K562 (cell line): ENCODE data around the gene NMRK2. TPM values are rescaled to one million over a fixed set of nuclear protein-coding genes. Genes with fewer than 3 reads are reported as not detected.

Source experiments
- ARID4B ChIP-seq: sonication (generic); formaldehyde crosslinking; IDR thresholded peaks from 2 replicates; pipeline ENCODE4 v1.8.0; 2022; ENCODE audit warnings: mild to moderate bottlenecking, missing genetic modification reagents
- BMI1 ChIP-seq: fragments of 150-350 bp; IDR thresholded peaks from 2 replicates; pipeline ENCODE4 v1.6.1; 2014; ENCODE audit warnings: low read length
- BRF1 ChIP-seq: IDR thresholded peaks from 3 replicates; pipeline ENCODE4 v1.6.1; 2011; ENCODE audit warnings: borderline replicate concordance, mild to moderate bottlenecking; ENCODE audit not compliant: insufficient read length; ENCODE audit errors: extremely low read depth
- CEBPB ChIP-seq: fragments of 450-650 bp; IDR thresholded peaks from 2 replicates; pipeline ENCODE4 v1.6.1; 2016; ENCODE audit warnings: missing genetic modification characterization, missing compliant biosample characterization
- CREB1 ChIP-seq, 2 experiments: sonication (generic) in 1 of 2; formaldehyde crosslinking in 1 of 2; IDR thresholded peaks; 2 replicates each; pipeline versions ENCODE4 v1.6.1 to v1.8.0; 2012 to 2022; ENCODE audit warnings: inconsistent platforms in 1 of 2, mild to moderate bottlenecking in 1 of 2, missing genetic modification reagents in 1 of 2, moderate library complexity in 1 of 2
- DEAF1 ChIP-seq: fragments of 450-650 bp; formaldehyde crosslinking; IDR thresholded peaks from 2 replicates; pipeline ENCODE4 v1.4.0; 2020; ENCODE audit warnings: mild to moderate bottlenecking, moderate library complexity
- FOXA3 ChIP-seq, 2 experiments: fragments of 450-650 bp in 1 of 2; sonication (generic) in 1 of 2; formaldehyde crosslinking; IDR thresholded peaks in 1 of 2; conservative IDR thresholded peaks in 1 of 2; 2 replicates each; pipeline versions ENCODE4 v1.4.0 to v1.8.0; 2020 to 2022; ENCODE audit warnings: mild to moderate bottlenecking in 2 of 2, missing genetic modification reagents in 1 of 2
- HNRNPL ChIP-seq: fragments of 200-400 bp; formaldehyde crosslinking; IDR thresholded peaks from 2 replicates; pipeline ENCODE4 v1.6.1; 2017; ENCODE audit warnings: low read depth, mild to moderate bottlenecking, low read length
- MCM5 ChIP-seq: fragments of 450-650 bp; IDR thresholded peaks from 2 replicates; pipeline ENCODE4 v1.6.1; 2016; ENCODE audit warnings: low read depth
- MXD1 ChIP-seq: fragments of 250-450 bp; sonication (Bioruptor Pico); IDR thresholded peaks from 2 replicates; pipeline ENCODE4 v1.8.0; 2021; ENCODE audit warnings: borderline replicate concordance, mild to moderate bottlenecking, moderate library complexity; ENCODE audit not compliant: poor library complexity, severe bottlenecking
- NCOA6 ChIP-seq: fragments of 450-650 bp; IDR thresholded peaks from 2 replicates; pipeline ENCODE4 v1.6.1; 2017; ENCODE audit warnings: mild to moderate bottlenecking
- RAD21 ChIP-seq, 2 experiments: fragments of 250-450 bp in 1 of 2; fragments of 450-650 bp in 1 of 2; sonication (Bioruptor Pico) in 1 of 2; formaldehyde crosslinking in 1 of 2; IDR thresholded peaks in 1 of 2; conservative IDR thresholded peaks in 1 of 2; 2 replicates each; pipeline versions ENCODE4 v1.4.0 to v1.8.0; 2020 to 2022; ENCODE audit warnings: mild to moderate bottlenecking in 2 of 2, moderate library complexity in 1 of 2
- SMAD1 ChIP-seq: fragments of 150-350 bp; IDR thresholded peaks from 2 replicates; pipeline ENCODE4 v1.6.1; 2014; ENCODE audit warnings: low read length, low read depth; ENCODE audit not compliant: partially characterized antibody
- TAF7 ChIP-seq: fragments of 450-650 bp; IDR thresholded peaks from 2 replicates; pipeline ENCODE4 v1.6.1; 2016; ENCODE audit warnings: missing genetic modification characterization, missing compliant biosample characterization
- ZBTB7A ChIP-seq: IDR thresholded peaks from 2 replicates; pipeline ENCODE4 v1.6.1; 2011; ENCODE audit warnings: low read depth, mild to moderate bottlenecking, low read length, moderate library complexity, borderline replicate concordance; ENCODE audit not compliant: control insufficient read depth
- ZNF174 ChIP-seq: fragments of 250-450 bp; sonication (Bioruptor Pico); IDR thresholded peaks from 2 replicates; pipeline ENCODE4 v1.4.0; 2020; ENCODE audit warnings: mild to moderate bottlenecking
- ZNF24 ChIP-seq: fragments of 450-650 bp; IDR thresholded peaks from 2 replicates; pipeline ENCODE4 v1.6.1; 2016
- ZNF639 ChIP-seq, 2 experiments: fragments of 200-800 bp in 1 of 2; sonication (Bioruptor generic) in 1 of 2; sonication (generic) in 1 of 2; formaldehyde crosslinking in 1 of 2; IDR thresholded peaks in 1 of 2; conservative IDR thresholded peaks in 1 of 2; 2 replicates each; pipeline versions ENCODE4 v1.5.0 to v1.6.1; 2016 to 2020; ENCODE audit warnings: missing compliant biosample characterization in 1 of 2, missing genetic modification characterization in 1 of 2, missing genetic modification reagents in 1 of 2
- polyA plus RNA-seq, 8 experiments: library from polyadenylated mRNA; depleted of rRNA in 4 of 8; stranded (reverse) in 5 of 8; unstranded in 3 of 8; fragments of >200 nt; fragmentation: Nextera tagmentation in 2 of 8; fragmentation: Illumina TruSeq in 1 of 8; extraction: Ambion mirVana in 2 of 8; extraction: Trizol in 1 of 8; gene quantifications; 2 replicates each; pipeline versions ENCODE4 v1.2.1 to v1.2.3, GENCODE V29; 2011 to 2014; ENCODE audit warnings: inconsistent platforms in 1 of 8, missing spikeins in 1 of 8
- total RNA-seq, 7 experiments: library from RNA; depleted of rRNA in 6 of 7; stranded (reverse); fragments of >200 nt in 6 of 7; fragmentation: Illumina TruSeq in 2 of 7; extraction: Trizol in 2 of 7; gene quantifications; 2 replicates each; pipeline versions ENCODE4 v1.2.1 to v1.2.3, GENCODE V29; 2011 to 2021; ENCODE audit warnings: low replicate concordance in 1 of 7

Gene NMRK2
- total and polyA plus RNA-seq, 9 of the 15 experiments (the other 6 are each of a cell fraction or from before 2014, with no cell fraction given) = not detected

- no peak for TF ChIP-seq ARID4B (CRISPR knock-in tag)
- TF ChIP-seq MCM5 = no peak
- TF ChIP-seq MXD1 (CRISPR knock-in tag) = no peak
- no peak for TF ChIP-seq ZNF639 (CRISPR knock-in tag; conservative IDR thresholded peaks at IDR 0.05 in 1 of 2, IDR thresholded peaks at IDR 0.05 in 1 of 2)
- no peak for TF ChIP-seq CREB1 (IDR thresholded peaks at IDR 0.05)
- TF ChIP-seq CREB1 (CRISPR knock-in tag; IDR thresholded peaks at IDR 0.05) = no peak
- TF ChIP-seq BMI1 = no peak
- TF ChIP-seq TAF7 = no peak
- no peak for TF ChIP-seq SMAD1
- TF ChIP-seq DEAF1 (CRISPR knock-in tag) = peak; percentile 67
- TF ChIP-seq CEBPB (tag) = peak; percentile 88
- peak; percentile 76 to 79 for TF ChIP-seq RAD21 (CRISPR knock-in tag; conservative IDR thresholded peaks at IDR 0.05 in 1 of 2, IDR thresholded peaks at IDR 0.05 in 1 of 2)
- TF ChIP-seq HNRNPL = no peak
- no peak for TF ChIP-seq NCOA6
- TF ChIP-seq ZNF24 = no peak; the same call in 1 of the 2 replicates
- TF ChIP-seq FOXA3 (CRISPR knock-in tag; conservative IDR thresholded peaks at IDR 0.05 in 1 of 2, IDR thresholded peaks at IDR 0.05 in 1 of 2) = no peak
- TF ChIP-seq ZBTB7A = no peak
- TF ChIP-seq ZNF174 (CRISPR knock-in tag) = no peak
- TF ChIP-seq BRF1 = no peak
These were observed 53.6 kb downstream of the NMRK2 start (continued) for GRCh38 chr19:3986260-3987041.
